Activated CD8-positive, alpha-beta memory T cell treated with anti-CD3 and anti-CD28 coated beads, Interleukin-2, amount 10 ng/mL, durations not matched to agents 7 days and 5 days (primary cell): ENCODE data around the gene INPP4A. TPM values are rescaled to one million over a fixed set of nuclear protein-coding genes. Genes with fewer than 3 reads are reported as not detected.

Experiments used
- ATAC-seq: fragments of 150-1000 bp; cut with Tn5 transposase; one replicate; pipeline ENCODE4 v1.10.0; 2021; ENCODE audit warnings: moderate library complexity
- CTCF ChIA-PET: fragments of 350-600 bp; sonication (Branson Sonifier 250); formaldehyde crosslinking; loops from one replicate; lab custom pipeline; 2021; ENCODE audit warnings: antibody characterized with exemption; lab: Charles Lee
- DNase-seq: peaks from one replicate; pipeline ENCODE4 v3.0.0-alpha.2; 2020
- H3K27ac Mint-ChIP-seq: one replicate; pipeline ENCODE4 v1.8.0; 2021; ENCODE audit warnings: mild to moderate bottlenecking, mixed read lengths
- H3K27me3 Mint-ChIP-seq: one replicate; pipeline ENCODE4 v1.8.0; 2021; ENCODE audit warnings: mixed read lengths
- H3K36me3 Mint-ChIP-seq: one replicate; pipeline ENCODE4 v1.8.0; 2021; ENCODE audit warnings: mild to moderate bottlenecking, mixed read lengths
- H3K4me1 Mint-ChIP-seq: one replicate; pipeline ENCODE4 v1.8.0; 2021; ENCODE audit warnings: mixed read lengths
- H3K4me3 Mint-ChIP-seq: one replicate; pipeline ENCODE4 v1.8.0; 2021; ENCODE audit warnings: mild to moderate bottlenecking, moderate library complexity, mixed read lengths
- H3K9me3 Mint-ChIP-seq: one replicate; pipeline ENCODE4 v1.8.0; 2022; ENCODE audit warnings: low read depth, mixed read lengths
- total RNA-seq, 2 experiments: library from RNA; stranded (reverse); gene quantifications; one replicate each; pipeline ENCODE4 v1.2.3, GENCODE V29; 2021

The INPP4A gene
- total RNA-seq, 2 experiments from 2014 or later, result 144 to 229 TPM

GRCh38 chr2:98519156-98519555 is 74.5 kb downstream of the INPP4A start:
- H3K4me1 Mint-ChIP-seq, result peaks cover 41% of the 10 kb centered on the region
- ATAC-seq, result no peak

GRCh38 chr2:98519851-98520250 is 75.2 kb downstream of the INPP4A start:
- ATAC-seq (no peak), DNase-seq (no peak)
- no peak overlapping the region for H3K27ac Mint-ChIP-seq
- no peaks in the 10 kb centered on the region for H3K27me3 Mint-ChIP-seq
- no peak overlapping the region for H3K4me3 Mint-ChIP-seq
- H3K36me3 Mint-ChIP-seq, result peaks cover 38% of the 10 kb centered on the region
- no peaks in the 10 kb centered on the region for H3K9me3 Mint-ChIP-seq
- H3K4me1 Mint-ChIP-seq, result peaks cover 34% of the 10 kb centered on the region
- CTCF ChIA-PET, result interaction anchor here (1.9 to 3.6 kb wide), 2 partner anchors 32 to 107 kb away, joined by 8 to 24 read pairs; no protein-coding TSS in a partner anchor

More at GRCh38 chr2:98519156-98519555, 74.5 kb downstream of the INPP4A start:
- CTCF ChIA-PET, result interaction anchor here (1.1 to 3.6 kb wide), 4 partner anchors 8 to 106 kb away, joined by 4 to 24 read pairs (median 7); no protein-coding TSS in a partner anchor
- peaks cover 32% of the 10 kb centered on the region for H3K36me3 Mint-ChIP-seq
- no peak for DNase-seq
- no peak overlapping the region for H3K4me3 Mint-ChIP-seq
- H3K27ac Mint-ChIP-seq, result peak overlapping the region; percentile 40
- no peaks in the 10 kb centered on the region for H3K9me3 Mint-ChIP-seq
- H3K27me3 Mint-ChIP-seq, result no peaks in the 10 kb centered on the region

- H3K36me3 Mint-ChIP-seq, result peaks cover 47% of the 10 kb centered on the region
- DNase-seq (no peak), ATAC-seq (no peak)
- CTCF ChIA-PET, result interaction anchor here (3.6 kb wide), 1 partner anchor 108 kb away, joined by 24 read pairs; no protein-coding TSS in a partner anchor
- no peak overlapping the region for H3K27ac Mint-ChIP-seq
- peaks cover 25% of the 10 kb centered on the region for H3K4me1 Mint-ChIP-seq
- no peaks in the 10 kb centered on the region for H3K27me3 Mint-ChIP-seq
- H3K9me3 Mint-ChIP-seq, result no peaks in the 10 kb centered on the region
- H3K4me3 Mint-ChIP-seq, result no peak overlapping the region
Measured at GRCh38 chr2:98520806-98521205, 76.1 kb downstream of the INPP4A start.

- H3K9me3 Mint-ChIP-seq, result no peaks in the 10 kb centered on the region
- no peak overlapping the region for H3K4me3 Mint-ChIP-seq
- DNase-seq, result no peak
- no peaks in the 10 kb centered on the region for H3K27me3 Mint-ChIP-seq
- H3K36me3 Mint-ChIP-seq, result peaks cover 49% of the 10 kb centered on the region
- no peak for ATAC-seq
- CTCF ChIA-PET, result interaction anchor here (3.6 kb wide), 1 partner anchor 108 kb away, joined by 24 read pairs; no protein-coding TSS in a partner anchor
- no peak overlapping the region for H3K27ac Mint-ChIP-seq
- peaks cover 22% of the 10 kb centered on the region for H3K4me1 Mint-ChIP-seq
Measured at GRCh38 chr2:98521266-98521665, 76.6 kb downstream of the INPP4A start.

- DNase-seq, result no peak
- H3K36me3 Mint-ChIP-seq, result peaks cover 62% of the 10 kb centered on the region
- CTCF ChIA-PET, result no interaction called here
- H3K27ac Mint-ChIP-seq, result no peak overlapping the region
- no peak overlapping the region for H3K4me3 Mint-ChIP-seq
- peaks cover 8% of the 10 kb centered on the region for H3K4me1 Mint-ChIP-seq
- no peaks in the 10 kb centered on the region for H3K9me3 Mint-ChIP-seq
- no peaks in the 10 kb centered on the region for H3K27me3 Mint-ChIP-seq
- no peak for ATAC-seq
Measured at GRCh38 chr2:98522854-98523253, 78.2 kb downstream of the INPP4A start.

- Mint-ChIP-seq H3K27ac (no peak overlapping the region), H3K27me3 (no peaks in the 10 kb centered on the region), H3K4me3 (no peak overlapping the region), H3K9me3 (no peaks in the 10 kb centered on the region), H3K36me3 (peaks cover 65% of the 10 kb centered on the region), H3K4me1 (peaks cover 1% of the 10 kb centered on the region)
- DNase-seq (no peak), ATAC-seq (no peak)
- CTCF ChIA-PET, result no interaction called here
Measured at GRCh38 chr2:98524168-98524567, 79.5 kb downstream of the INPP4A start.

- Mint-ChIP-seq H3K4me1 (no peaks in the 10 kb centered on the region), H3K4me3 (no peak overlapping the region), H3K27me3 (no peaks in the 10 kb centered on the region), H3K27ac (no peak overlapping the region), H3K36me3 (peaks cover 51% of the 10 kb centered on the region), H3K9me3 (no peaks in the 10 kb centered on the region)
- no peak for DNase-seq
- ATAC-seq, result no peak
- CTCF ChIA-PET, result interaction anchor here (0.7 kb wide), 1 partner anchor 41 kb away, joined by 3 read pairs; no protein-coding TSS in a partner anchor
Measured at GRCh38 chr2:98528349-98528748, 83.7 kb downstream of the INPP4A start.

GRCh38 chr2:98530114-98530513 is 85.5 kb downstream of the INPP4A start:
- ATAC-seq, result no peak
- H3K27me3 Mint-ChIP-seq, result no peaks in the 10 kb centered on the region
- H3K36me3 Mint-ChIP-seq, result peaks cover 47% of the 10 kb centered on the region
- H3K4me3 Mint-ChIP-seq, result no peak overlapping the region
- no peak for DNase-seq
- no peak overlapping the region for H3K27ac Mint-ChIP-seq
- H3K9me3 Mint-ChIP-seq, result no peaks in the 10 kb centered on the region
- H3K4me1 Mint-ChIP-seq, result no peaks in the 10 kb centered on the region
- CTCF ChIA-PET, result interaction anchor here (0.7 kb wide), 1 partner anchor 12 kb away, joined by 3 read pairs; no protein-coding TSS in a partner anchor

GRCh38 chr2:98532756-98533155 is 88.1 kb downstream of the INPP4A start:
- Mint-ChIP-seq H3K27me3 (no peaks in the 10 kb centered on the region), H3K36me3 (peaks cover 38% of the 10 kb centered on the region), H3K4me1 (peaks cover 3% of the 10 kb centered on the region), H3K9me3 (no peaks in the 10 kb centered on the region), H3K4me3 (no peak overlapping the region), H3K27ac (no peak overlapping the region)
- ATAC-seq (no peak), DNase-seq (no peak)
- CTCF ChIA-PET, result interaction anchor here (1.0 to 1.6 kb wide), 4 partner anchors 10 to 148 kb away, joined by 3 read pairs; no protein-coding TSS in a partner anchor

- Mint-ChIP-seq H3K36me3 (peaks cover 35% of the 10 kb centered on the region), H3K4me3 (no peak overlapping the region), H3K27ac (no peak overlapping the region), H3K27me3 (no peaks in the 10 kb centered on the region), H3K4me1 (peaks cover 7% of the 10 kb centered on the region), H3K9me3 (no peaks in the 10 kb centered on the region)
- no peak for ATAC-seq
- CTCF ChIA-PET, result interaction anchor here (1.5 to 1.6 kb wide), 2 partner anchors 10 to 26 kb away, joined by 3 read pairs; no protein-coding TSS in a partner anchor
- no peak for DNase-seq
Measured at GRCh38 chr2:98533547-98533946, 88.9 kb downstream of the INPP4A start.

- Mint-ChIP-seq H3K27me3 (no peaks in the 10 kb centered on the region), H3K27ac (peak overlapping the region; percentile 50), H3K4me1 (peaks cover 10% of the 10 kb centered on the region), H3K4me3 (no peak overlapping the region), H3K9me3 (no peaks in the 10 kb centered on the region), H3K36me3 (peaks cover 43% of the 10 kb centered on the region)
- CTCF ChIA-PET, result no interaction called here
- no peak for DNase-seq
- no peak for ATAC-seq
Measured at GRCh38 chr2:98534761-98535160, 90.1 kb downstream of the INPP4A start.

GRCh38 chr2:98535971-98536677 is 91.5 kb downstream of the INPP4A start:
- no peaks in the 10 kb centered on the region for H3K9me3 Mint-ChIP-seq
- H3K27ac Mint-ChIP-seq, result no peak overlapping the region
- no peak overlapping the region for H3K4me3 Mint-ChIP-seq
- H3K36me3 Mint-ChIP-seq, result peaks cover 50% of the 10 kb centered on the region
- no peak for DNase-seq
- CTCF ChIA-PET, result no interaction called here
- H3K27me3 Mint-ChIP-seq, result no peaks in the 10 kb centered on the region
- no peak for ATAC-seq
- H3K4me1 Mint-ChIP-seq, result peaks cover 11% of the 10 kb centered on the region

GRCh38 chr2:98537390-98538126 is 92.9 kb downstream of the INPP4A start:
- Mint-ChIP-seq H3K36me3 (peaks cover 53% of the 10 kb centered on the region), H3K9me3 (no peaks in the 10 kb centered on the region), H3K27me3 (no peaks in the 10 kb centered on the region), H3K27ac (no peak overlapping the region), H3K4me3 (no peak overlapping the region), H3K4me1 (peaks cover 11% of the 10 kb centered on the region)
- CTCF ChIA-PET, result no interaction called here
- no peak for ATAC-seq
- no peak for DNase-seq
